ENCODE measurements around the gene BUB3. TPM values are rescaled to one million over a fixed set of nuclear protein-coding genes. Genes with fewer than 3 reads are reported as not detected.

The BUB3 gene
- total RNA-seq, 4 donors from 2014 or later: 68.1 to 100 (median 73.4) TPM

DNA sequence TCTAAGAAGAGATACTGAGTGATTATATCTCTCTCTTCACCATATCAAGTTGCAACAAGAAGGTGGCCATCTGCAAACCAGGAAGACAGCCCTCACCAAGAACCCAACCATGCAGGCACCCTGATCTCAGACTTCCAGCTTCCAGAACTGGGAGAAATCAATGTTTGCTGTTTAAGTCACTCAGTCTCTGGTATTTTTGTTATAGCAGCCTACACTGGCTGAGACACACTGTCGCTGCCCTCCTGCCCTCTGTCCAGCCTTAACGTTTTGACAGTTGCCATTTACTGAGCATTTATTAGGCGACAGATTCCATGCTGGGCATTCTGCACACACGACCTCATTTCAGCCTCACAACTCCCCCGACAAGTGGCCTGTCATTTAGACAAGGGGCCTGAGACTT lies 28.0 kb upstream of the BUB3 start:
- Histone ChIP-seq H3K27me3 (peaks cover 0 to 64% of the 10 kb centered on the region in 2 donors), H3K4me1 (no peaks in the 10 kb centered on the region), H3K4me3 (no peak overlapping the region), H3K36me3 (no peaks in the 10 kb centered on the region), H3K9me3 (peaks cover 0 to 12% (median 0%) of the 10 kb centered on the region in 4 donors), H3K27ac (no peak overlapping the region)
- DNase-seq (ENCODE audit: low spot score in 2 of 2): no peak
- TF ChIP-seq POLR2A (IDR thresholded peaks at IDR 0.05) (no peak), EP300 (IDR thresholded peaks at IDR 0.05) (no peak)
- TF ChIP-seq, protein P1, sequence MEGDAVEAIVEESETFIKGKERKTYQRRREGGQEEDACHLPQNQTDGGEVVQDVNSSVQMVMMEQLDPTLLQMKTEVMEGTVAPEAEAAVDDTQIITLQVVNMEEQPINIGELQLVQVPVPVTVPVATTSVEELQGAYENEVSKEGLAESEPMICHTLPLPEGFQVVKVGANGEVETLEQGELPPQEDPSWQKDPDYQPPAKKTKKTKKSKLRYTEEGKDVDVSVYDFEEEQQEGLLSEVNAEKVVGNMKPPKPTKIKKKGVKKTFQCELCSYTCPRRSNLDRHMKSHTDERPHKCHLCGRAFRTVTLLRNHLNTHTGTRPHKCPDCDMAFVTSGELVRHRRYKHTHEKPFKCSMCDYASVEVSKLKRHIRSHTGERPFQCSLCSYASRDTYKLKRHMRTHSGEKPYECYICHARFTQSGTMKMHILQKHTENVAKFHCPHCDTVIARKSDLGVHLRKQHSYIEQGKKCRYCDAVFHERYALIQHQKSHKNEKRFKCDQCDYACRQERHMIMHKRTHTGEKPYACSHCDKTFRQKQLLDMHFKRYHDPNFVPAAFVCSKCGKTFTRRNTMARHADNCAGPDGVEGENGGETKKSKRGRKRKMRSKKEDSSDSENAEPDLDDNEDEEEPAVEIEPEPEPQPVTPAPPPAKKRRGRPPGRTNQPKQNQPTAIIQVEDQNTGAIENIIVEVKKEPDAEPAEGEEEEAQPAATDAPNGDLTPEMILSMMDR (IDR thresholded peaks at IDR 0.05): no peak
- 55 to 64% methylated on average over 5 of the region's 5 CpGs for WGBS, 2 donors

- peaks cover 0 to 23% (median 7%) of the 10 kb centered on the region in 4 donors for H3K4me1 ChIP-seq
- 55 to 66% methylated on average over 4 of the region's 4 CpGs for WGBS, 2 donors
- no peaks in the 10 kb centered on the region for H3K36me3 ChIP-seq
- no peak for DNase-seq (ENCODE audit: low spot score in 2 of 2)
- no peak overlapping the region for H3K27ac ChIP-seq
- no peak overlapping the region for H3K4me3 ChIP-seq
- TF ChIP-seq, protein P1 (IDR thresholded peaks at IDR 0.05): no peak
- TF ChIP-seq EP300 (IDR thresholded peaks at IDR 0.05): no peak
- TF ChIP-seq POLR2A (IDR thresholded peaks at IDR 0.05): no peak
- peaks cover 4 to 96% of the 10 kb centered on the region in 2 donors for H3K27me3 ChIP-seq
- peaks cover 0 to 12% (median 0%) of the 10 kb centered on the region in 4 donors for H3K9me3 ChIP-seq
Measured at GRCh38 chr10:123129618-123130271, 24.5 kb upstream of the BUB3 start.

GRCh38 chr10:123132576-123133477 lies 21.4 kb upstream of the BUB3 start:
- DNase-seq (ENCODE audit: low spot score in 2 of 2): peak; percentile 76 to 90

DNA sequence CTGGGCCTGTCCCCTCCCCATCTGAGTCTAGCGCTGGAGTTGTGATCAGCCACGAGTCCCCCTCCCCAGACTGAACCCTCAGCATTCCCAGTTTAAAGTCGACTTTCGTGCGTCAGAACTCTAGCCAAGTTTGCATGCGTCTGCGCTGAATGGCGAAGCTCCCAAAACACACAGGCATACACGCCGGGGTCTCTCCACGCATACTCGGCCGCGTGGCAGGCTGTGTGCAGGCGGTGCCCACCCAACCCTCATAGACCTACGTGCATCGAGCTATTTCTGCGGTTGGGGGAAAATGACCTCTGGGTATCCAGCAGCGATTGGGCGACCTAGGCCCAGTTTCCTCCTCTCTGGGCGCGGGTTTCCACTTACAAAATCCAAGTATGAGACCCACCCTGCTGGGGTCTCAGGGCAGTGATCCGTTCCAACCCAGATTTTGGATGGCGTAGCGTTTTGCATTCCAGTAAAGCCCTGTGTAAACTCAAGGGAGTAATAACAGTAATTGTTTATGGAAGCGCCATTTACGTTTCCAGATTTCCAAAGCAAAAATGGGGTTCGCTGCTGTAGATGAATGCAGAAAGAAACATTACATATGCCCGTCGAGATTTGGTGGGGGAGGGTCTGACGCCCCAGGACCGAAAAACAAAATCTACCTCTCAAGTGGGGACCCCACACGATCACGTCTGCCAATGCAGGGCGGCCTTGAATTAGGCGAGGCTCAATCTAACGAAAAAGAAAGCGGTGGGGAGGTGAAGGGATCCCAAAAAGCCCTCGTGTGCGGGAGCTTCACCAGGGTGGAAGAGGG lies 20.5 kb upstream of the BUB3 start:
- Histone ChIP-seq H3K36me3 (no peaks in the 10 kb centered on the region), H3K27me3 (peaks cover 8 to 98% of the 10 kb centered on the region in 2 donors), H3K9me3 (peaks cover 0 to 4% (median 0%) of the 10 kb centered on the region in 4 donors), H3K4me3 (peak overlapping the region in 1 of 4 donors; percentile 22), H3K27ac (no peak overlapping the region), H3K4me1 (peaks cover 0 to 55% (median 32%) of the 10 kb centered on the region in 4 donors)
- WGBS, 2 donors: 2 to 9% methylated on average over 39 to 40 of the region's 40 CpGs
- no peak for DNase-seq (ENCODE audit: low spot score in 2 of 2)
- TF ChIP-seq, protein P1 (IDR thresholded peaks at IDR 0.05): no peak
- TF ChIP-seq EP300 (IDR thresholded peaks at IDR 0.05): no peak
- TF ChIP-seq POLR2A (IDR thresholded peaks at IDR 0.05): no peak

More at GRCh38 chr10:123132576-123133477, 21.4 kb upstream of the BUB3 start:
- 4% methylated on average over 41 to 43 of the region's 48 CpGs for WGBS, 2 donors
- H3K4me3 ChIP-seq: peak overlapping the region in 1 of 4 donors; percentile 22
- TF ChIP-seq EP300 (IDR thresholded peaks at IDR 0.05): no peak
- TF ChIP-seq, protein P1 (IDR thresholded peaks at IDR 0.05): peak; percentile 88 to 95 (median 89)
- no peaks in the 10 kb centered on the region for H3K36me3 ChIP-seq
- H3K27ac ChIP-seq: no peak overlapping the region
- H3K27me3 ChIP-seq: peaks cover 4 to 97% of the 10 kb centered on the region in 2 donors
- H3K9me3 ChIP-seq: peaks cover 0 to 12% (median 0%) of the 10 kb centered on the region in 4 donors
- peaks cover 0 to 54% (median 32%) of the 10 kb centered on the region in 4 donors for H3K4me1 ChIP-seq

Measured in tibial nerve (tissue), 4 donors.